NCI-H2196 (cell line): ENCODE data around the gene MED9.

Experiments
- DNase-seq: peaks from one replicate; lab custom pipeline; 2025; ENCODE audit not compliant: unreplicated experiment; lab: John Stamatoyannopoulos, UW

MED9 gene

DNA sequence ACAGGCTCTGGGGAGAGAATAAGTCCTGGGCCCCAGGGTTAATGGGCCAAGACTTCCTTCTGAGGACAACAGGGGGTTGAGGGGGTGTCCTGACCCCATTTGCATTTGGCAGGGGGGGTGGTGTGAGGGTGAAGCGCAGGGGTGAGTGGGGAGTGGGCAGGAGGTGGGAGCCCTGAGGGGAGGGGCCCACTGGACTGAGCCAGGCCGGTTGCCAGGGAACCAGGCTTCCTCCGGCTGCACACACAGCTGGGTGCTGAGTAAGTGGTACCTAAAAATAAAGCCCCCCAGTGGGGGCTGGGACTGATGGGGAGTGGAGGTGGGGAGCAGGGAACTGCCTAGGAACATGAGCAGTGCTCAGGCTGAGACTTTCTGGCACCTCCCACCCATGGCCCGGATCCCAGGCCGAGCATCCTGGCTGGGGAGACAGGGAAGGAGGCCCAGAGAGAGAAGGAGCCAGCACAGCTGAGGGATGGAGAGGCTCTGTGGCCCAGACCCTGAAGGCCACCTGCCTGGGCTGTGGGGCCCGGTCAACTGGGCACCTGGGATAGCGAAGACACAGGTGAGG lies 26.8 kb downstream of the MED9 start:
- no peak for DNase-seq

DNA sequence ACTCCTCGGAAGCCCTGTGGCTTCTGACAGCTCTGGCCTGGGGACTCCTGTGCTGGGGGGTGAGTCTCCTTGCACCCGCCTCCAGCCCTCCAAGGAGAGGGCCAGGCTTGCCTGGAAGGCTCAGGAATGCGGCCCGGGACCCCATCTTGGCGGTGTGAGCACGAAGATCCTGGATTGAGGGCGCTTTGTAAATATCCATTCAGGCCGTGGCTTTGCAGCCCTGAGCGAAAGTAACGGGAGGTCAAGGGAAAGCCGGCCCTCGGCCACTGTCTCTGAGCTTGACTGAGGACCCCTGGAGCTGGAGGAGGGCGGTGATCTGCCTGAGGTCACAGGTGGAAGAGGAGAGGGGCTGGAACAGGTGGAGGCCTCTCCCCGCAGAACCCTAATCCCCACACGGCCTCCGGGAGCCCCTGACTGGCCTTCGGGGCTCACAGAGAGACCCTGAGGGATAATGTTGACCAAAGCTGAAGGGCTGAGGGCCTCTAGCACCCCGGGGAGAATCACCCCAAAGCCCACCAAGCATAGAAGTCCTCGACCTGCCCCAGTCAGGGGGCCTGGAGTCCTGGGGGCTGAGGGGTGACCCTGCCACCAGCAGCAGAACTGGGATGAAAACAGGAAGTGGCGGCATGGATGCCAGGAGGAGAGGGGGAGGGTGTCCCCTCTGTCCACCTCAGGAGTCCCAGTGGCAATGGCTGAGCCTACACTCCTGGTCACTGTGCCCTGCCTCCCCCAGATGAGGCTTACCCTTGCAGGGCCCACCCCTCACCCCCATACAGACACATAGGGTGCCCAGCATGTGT lies 27.7 kb downstream of the MED9 start:
- DNase-seq: no peak

DNA sequence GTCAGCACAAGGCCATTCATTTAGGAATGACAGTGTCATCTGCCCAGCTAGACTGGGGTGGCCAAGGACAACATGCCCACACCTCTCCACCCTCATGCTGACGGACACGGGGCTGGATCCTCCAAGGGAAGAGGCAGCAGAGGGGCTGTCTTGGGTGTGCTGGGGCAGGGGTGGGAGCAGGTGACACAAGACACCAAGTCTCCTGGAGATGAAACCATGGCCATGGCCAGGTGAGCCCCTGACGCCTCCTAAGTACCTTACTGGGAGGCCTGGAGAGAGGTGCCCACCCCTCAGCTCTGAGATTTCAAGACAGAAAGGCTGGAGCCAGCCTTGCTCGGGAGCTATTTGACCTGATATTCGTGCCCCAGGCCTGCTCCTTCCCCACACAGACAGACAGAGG lies 28.4 kb downstream of the MED9 start:
- no peak for DNase-seq

- DNase-seq: no peak
Observed at GRCh38 chr17:17505610-17506171, 28.9 kb downstream of the MED9 start.

GRCh38 chr17:17506181-17506741 lies 29.5 kb downstream of the MED9 start:
- DNase-seq: no peak

DNA sequence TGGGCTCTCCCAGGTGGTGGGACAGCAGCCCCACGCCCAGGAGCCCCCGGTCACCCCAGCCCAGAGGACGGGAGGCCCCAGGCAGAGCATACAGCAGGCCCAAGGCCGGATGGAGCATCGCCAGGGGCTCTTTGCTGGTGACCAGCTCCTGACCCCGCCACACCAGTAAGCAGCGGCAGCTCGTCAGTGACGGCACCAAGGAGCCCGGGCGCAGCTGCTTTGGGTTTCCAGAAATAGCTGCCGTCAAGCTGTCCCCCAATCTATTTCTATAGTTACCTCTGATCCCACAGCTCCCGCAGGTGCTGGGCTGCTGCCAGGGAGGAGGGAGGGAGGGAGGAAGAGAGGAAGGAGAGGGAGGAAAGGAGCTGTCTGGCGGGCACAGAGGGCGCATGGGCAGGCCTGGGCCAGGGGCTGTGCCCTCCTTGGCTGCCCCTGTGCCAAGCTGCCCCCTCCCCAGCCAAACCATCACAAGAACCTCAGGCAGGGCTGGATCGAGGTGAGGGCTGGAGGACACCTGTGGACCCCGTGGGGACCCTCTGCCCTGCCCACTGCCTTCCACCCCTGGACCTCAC lies 30.2 kb downstream of the MED9 start:
- no peak for DNase-seq

- DNase-seq: no peak
Observed at GRCh38 chr17:17507465-17508011, 30.7 kb downstream of the MED9 start.

DNA sequence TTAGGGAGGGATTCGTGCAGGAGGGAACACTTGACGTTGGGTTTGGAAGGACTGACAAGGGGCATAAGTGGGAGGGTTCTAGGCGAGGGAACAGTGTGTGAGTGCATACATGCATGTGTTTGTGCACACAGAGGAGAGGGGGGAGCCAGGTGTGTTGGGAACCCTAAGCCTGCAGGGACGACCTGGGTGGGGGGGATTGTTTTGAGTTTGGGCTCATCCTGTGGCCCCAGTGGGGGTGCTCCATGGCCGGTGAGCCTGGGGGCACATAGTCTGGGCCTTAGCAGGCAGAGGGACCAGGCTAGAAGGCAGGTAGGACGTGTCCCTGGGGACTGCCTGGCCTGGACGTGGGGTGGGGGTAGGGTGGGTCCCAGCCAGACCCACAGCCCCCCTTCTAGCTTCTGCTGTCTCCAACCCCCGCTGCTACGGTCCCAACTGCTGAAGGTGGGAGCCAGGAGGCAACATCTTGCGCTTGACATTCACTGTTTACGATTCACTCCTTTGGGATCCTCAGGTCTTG lies 31.3 kb downstream of the MED9 start:
- DNase-seq: no peak

DNA sequence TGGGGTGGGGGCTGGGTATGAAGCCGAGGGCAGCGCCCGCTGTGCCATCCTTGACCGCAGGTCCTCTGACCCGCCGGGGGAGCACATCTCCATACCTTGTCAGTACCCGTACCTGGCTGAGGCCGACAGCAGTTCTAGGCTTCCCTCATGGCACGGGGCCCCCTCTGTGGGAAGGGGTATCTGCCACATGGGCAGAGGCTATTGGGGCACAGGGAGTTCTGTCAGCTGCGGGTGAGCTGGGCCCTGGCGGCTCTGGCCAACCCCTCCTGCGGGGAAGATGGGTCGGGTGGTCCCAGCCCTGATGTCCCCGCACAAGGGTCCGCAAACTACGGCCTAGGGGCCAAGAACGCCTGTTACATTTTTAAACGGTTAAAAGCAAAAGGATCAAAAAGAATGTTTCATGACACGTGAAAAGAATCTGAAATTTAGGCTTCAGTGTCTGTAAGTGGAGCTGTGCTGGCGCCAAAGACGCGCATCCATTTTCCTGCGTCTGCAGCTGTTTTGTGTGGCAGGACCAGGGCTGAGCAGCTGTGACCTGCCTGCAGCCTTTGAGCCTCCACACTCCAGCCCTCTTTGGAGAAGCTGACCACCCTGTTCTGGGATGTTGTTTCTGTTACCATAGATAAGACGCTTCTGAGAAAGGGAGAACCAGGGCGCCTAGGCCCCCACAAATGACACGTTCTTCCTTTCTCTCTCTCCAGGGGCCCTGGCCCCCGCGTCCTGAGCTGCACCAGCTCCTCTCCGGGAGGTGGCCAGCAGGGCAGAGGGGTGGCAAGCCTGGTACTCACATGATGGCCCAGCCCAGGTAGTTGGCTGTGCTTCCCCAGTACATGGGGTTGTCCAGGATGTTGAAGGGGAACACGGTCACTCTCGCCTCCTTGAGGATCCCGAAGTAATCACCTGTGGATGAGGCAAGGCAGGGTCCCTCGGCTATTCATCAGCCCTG lies 32.1 kb downstream of the MED9 start:
- no peak for DNase-seq

DNA sequence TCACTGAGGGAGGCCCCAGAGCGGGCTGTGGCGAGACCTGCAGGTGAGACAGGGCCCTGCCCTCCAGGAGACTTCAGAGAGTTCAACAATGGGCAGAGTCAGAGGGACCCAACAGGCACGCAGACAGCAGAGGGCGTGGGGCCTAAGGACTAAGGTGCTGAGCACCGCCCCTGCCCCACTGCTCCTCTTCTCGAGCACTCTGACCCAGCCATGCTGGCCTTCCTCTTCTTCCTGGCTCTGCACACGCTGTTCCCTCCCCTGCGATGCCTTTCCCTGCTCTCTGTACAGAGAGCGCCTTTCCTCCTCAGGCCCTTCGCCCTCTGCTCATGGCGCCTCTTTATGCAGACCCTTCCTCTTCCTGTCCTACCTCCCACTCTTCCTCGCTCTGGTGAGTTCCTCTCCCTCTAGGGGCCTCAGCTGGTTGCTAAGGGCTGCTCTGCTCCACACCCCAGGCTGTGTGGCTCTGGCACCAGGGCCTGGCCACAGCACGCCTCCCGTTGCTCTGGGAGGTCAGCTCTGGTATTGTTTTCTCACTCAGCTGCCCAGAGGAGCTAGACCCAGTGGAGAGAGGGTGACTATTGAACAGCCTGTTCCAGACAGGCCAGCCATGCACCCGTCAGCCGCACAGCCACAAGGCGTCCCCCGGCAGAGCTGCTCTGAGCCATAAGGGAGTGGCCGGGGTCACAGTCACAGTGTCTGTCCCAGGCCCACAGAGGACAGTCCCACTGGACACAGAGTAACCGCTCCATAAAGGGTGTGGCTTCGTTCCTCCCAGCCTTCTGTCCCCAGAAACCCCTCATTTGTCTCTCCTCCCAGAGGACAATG lies 33.0 kb downstream of the MED9 start:
- DNase-seq: no peak

DNA sequence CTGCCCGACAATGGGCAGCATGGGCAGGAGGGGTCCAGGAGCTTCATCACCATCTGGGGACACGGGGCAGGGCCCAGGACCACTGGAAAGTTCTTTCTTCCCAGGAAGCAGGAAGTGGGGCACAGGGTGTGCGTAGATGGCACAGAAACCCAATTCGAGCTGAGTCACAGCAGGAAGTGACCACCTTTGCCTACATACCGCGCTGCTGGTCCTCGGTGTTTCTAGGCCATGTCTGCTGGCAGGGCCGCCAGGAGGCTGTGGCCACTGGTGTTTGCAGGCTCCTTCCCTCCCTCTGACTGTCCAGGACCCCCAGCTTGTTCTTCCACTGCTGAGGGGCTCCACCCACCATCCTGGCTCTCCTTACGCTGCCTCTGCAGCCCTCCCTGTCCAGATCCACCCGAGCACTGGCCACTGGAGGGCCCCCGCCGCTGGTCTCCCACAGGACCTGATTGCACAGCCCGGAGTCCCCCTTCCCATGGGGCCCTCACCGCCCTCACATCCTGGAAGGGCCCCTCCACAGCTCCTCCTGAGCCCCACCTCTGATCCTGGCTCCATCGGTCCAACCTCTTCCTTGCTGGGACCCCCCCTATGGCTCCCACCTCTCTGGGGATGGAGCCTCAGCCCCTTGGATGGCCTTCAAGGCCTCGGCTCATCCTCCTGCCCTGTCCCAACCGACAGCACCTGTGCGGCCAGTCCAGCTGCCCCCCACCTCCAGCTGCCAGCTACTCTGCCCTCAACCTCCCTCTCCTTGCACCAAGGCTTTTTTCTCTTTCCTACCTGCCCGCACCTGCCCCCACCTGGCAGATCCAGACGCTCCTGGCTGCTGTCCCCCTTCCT lies 33.9 kb downstream of the MED9 start:
- no peak for DNase-seq

DNA sequence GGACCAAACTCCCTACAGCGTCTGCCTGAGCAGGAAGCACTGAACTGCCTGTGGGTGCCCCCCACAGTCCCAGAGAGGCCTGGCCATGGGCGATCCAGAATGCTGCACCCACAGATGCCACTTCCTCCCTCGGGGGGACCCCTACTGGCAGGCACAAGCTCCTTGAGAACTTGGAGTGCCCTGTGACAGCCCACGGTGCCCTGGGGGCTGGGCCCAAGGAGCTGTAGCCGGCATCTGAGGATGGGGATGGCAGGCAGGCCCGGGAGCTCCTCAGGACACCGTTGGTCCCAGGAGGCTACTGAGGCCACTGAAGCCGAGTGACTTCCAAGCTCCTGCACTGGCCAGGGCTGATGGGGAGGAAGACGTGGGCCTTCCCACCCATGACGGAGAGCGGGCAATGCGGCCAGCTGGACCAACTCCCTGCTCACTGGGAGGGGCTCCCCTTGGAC lies 34.5 kb downstream of the MED9 start:
- DNase-seq: no peak

DNA sequence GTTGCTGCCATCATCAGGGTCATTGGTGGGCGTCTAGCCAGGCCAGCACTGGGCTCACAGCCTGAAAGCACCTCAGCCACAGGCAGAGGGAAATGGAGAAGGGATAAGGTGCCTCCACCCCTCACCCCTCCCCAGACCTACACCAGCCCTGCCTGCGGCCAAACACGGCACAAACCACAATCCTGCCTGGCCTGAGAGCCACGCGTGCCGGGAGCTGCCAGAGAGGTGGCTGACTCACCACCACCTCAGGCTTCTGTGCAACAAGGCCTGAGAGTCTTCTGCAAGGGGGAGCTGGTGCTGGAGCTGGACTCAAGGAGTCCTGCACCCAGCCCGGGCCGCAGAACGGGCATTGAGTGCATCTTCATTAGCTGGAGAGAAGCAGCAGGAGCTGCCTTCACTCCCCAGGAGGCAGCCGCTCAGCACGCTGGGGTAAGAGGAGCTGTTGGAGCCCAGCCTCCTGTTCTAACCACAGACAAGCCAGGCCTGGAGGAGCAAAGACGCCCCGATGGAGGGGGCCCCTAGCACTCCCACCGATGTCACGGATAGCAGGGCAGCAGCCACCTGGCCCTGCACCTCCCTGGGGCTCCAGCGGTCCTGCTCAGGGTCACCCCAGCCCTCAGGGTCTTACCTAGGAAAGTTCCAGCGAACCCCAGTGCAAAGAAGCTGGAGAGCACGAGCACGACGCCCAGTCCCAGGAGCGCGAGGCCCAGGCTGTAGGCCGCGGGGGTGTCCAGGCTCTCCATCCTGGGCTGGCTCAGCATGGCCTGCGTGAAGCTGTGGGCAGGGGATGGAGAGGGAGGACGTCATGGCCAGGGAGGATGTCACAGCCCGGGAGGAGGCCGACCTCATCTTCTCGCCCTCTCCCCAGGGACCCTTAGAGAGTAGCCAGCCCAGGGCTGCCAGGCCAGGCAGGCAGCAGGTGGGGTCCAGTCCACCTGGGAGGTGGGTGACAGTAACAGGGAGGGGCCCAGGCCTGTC lies 35.4 kb downstream of the MED9 start:
- DNase-seq: peak; percentile 50

- no peak for DNase-seq
Observed at GRCh38 chr17:17512866-17513265, 36.1 kb downstream of the MED9 start.

DNA sequence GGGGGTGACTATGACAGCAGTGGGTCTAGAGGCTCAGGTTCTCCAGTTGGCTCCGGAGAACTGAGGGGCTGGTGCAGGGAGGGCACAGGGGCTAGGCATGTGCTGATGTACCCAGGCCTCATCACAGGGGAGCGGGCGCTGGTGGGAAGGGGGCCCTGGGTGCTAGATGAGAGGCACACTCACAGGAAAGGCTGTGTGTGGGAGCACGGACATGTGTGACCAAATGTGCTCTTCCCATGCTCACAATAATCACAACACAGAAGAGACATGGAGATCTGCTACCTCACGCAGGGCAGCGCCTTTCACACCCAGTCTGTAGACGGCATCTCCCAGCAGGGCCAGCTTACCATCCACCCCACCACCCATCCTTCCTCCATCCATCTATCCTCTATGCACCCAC lies 36.8 kb downstream of the MED9 start:
- no peak for DNase-seq

- no peak for DNase-seq
Observed at GRCh38 chr17:17514361-17514992, 37.7 kb downstream of the MED9 start.
